ENCODE measurements around the gene BCKDK.
A peak's percentile ranks its signal among the peaks of the same experiment; 100 is the strongest.
"Not testable (repeated sequence)": the region's sequence is repeated elsewhere in the genome, so short reads cannot be mapped to it uniquely, and the experiment has no call there.

BCKDK gene

GRCh38 chr16:31129568-31130335 is 21.6 kb downstream of the BCKDK start:
- DNase-seq = no peak

DNA sequence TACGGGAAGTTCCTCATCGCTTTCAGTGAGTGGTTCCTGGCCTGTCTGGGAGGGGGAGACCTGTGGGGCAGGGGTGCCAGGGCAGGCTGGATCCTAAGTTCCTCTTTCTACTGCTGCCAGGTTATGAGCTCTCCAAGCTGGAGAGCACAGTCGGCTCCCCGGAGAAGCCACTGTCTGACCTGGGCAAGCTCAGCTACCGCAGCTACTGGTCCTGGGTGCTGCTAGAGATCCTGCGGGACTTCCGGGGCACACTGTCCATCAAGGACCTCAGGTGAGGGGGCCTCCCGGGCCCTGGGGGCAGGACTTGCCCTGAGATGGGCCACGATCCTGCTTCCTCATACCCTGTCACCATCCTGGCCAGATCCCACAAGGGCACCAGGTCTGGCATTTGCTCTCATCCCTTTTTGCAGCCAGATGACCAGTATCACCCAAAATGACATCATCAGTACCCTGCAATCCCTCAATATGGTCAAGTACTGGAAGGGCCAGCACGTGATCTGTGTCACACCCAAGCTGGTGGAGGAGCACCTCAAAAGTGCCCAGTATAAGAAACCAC is 22.2 kb downstream of the BCKDK start:
- DNase-seq = no peak

DNA sequence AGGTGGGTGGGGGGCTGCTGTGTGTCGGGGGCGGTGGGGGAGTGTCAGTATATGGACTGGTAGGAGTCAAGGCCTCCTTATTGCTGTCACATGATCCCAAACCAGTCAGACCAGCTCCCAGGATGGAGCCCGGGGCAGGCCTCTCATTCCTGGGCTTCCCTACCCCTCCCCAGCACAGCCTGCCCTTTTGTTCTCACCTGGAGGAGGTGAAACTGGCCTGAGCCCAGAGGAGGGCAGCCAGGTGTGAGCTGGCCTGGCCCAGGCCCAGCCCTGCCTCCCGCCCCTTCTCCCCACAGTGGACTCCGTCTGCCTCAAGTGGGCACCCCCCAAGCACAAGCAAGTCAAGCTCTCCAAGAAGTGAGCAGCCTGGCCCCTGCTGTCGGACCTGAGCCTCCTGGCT is 22.7 kb downstream of the BCKDK start:
- DNase-seq = no peak

DNA sequence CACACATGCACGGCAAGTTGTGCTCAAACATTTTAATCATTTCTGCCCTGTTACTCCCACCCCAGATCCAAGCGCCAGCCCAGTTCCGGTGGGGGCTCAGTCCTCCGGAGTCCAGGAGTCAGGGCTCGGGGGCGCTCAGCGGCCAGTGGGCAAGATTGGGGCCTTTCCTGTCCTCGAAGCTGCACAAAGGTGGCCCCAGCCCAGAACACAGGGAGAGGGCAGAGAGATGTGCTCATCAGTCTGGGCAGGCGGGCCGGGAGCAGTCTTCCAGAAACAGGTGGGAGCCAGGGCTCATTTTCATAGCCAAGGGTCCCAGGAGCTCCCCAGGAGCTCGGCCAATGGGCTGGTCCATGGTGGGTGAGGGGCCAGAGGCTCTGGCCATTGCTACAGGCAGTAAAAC is 23.2 kb downstream of the BCKDK start:
- DNase-seq = no peak

- DNase-seq = no peak
Observed at GRCh38 chr16:31131841-31132271, 23.7 kb downstream of the BCKDK start.

DNA sequence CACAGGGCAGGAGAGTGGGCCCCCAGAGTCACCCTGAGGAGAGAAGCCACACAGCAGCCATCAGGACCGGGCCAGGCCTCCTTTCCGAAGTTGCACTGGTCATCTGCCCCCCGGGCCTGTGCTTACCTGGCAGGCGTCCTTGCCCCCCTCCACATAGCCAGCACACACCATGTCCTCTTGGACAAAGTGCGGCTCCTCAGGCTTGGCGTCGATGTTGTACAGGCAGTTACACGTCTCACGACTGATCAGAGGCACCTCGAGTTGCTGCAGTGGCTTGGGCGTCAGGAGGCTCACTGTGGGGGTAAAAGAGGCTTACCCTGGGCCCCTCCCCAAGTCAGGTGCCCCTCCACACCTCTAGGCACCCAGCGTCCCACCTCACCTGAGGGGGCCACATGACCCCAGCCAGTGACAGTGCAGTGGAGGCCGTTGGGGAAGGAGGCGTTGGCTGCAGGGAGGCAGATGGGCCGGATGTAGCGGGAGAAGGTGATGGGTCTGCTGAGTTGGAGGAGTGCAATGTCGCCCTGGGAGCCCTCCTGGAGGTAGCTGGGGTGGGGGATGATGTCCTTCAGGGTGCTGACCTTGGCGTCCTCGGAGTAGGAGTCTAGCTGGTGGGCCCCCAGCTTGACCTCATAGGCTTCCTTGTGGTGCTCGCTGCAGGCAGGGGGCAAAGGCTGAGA is 24.3 kb downstream of the BCKDK start:
- no peak for DNase-seq

DNA sequence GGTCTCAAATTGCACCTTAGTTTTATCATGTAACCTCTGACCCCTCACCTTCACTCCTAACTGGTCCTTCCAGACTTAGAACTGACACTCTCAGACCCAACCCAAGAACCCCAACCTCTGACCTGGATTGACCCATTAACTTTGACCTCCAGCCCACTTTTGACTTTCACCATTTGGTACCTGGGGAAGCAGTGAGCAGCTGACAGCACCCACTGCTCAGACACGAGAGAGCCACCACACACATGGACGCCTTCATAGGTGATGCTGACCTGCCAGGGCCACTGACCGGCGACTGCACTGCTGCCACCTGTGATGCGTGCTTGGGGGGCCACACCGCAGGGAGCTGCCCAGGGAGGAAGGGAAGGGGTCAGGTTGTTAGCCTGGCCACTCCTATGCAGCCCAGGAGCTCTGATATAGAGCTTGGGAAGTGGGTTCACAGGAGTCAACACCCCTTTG is 24.9 kb downstream of the BCKDK start:
- no peak for DNase-seq

GRCh38 chr16:31134091-31134571 is 25.9 kb downstream of the BCKDK start:
- no peak for DNase-seq

- DNase-seq = peak; percentile 16
Observed at GRCh38 chr16:31134625-31135534, 26.7 kb downstream of the BCKDK start.

- DNase-seq = no peak
Observed at GRCh38 chr16:31135535-31136286, 27.5 kb downstream of the BCKDK start, which contains the start of gene PRSS8. TSS of gene PRSS8 (minus strand) at chr16:31135727. CDS start at chr16:31135498, 229 bp downstream.

GRCh38 chr16:31136287-31136662 is 28.1 kb downstream of the BCKDK start:
- no peak for DNase-seq

DNA sequence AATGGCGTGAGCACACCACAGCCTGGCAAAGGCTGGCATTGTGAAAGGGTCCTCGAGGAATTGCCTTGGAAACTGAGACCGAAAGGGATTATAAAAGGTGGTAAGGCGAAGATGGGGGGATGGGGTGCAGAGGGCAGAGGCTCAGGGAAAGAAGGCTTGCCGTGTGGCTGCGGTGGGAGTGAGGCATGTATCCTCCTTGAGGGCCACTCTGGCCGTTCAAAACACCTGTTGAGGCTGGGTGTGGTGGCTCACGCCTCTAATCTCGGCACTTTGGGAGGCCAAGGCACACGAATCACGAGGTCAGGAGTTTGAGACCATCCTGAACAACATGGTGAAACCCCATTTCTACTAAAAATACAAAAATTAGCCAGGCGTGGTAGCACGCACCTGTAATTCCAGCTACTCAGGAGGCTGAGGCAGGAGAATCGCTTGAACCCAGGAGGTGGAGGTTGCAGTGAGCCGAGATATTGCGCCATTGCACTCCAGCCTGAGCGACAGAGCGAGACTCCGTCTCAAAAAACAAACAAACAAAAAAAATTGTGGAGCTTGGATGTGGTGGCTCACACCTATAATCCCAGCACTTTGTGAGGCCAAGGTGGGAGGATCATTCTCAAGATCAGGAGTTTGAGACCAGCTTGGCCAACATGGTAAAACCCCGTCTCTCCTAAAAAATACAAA is 28.8 kb downstream of the BCKDK start:
- DNase-seq = not testable (repeated sequence)

- DNase-seq = no peak
Observed at GRCh38 chr16:31138621-31139578, 30.7 kb downstream of the BCKDK start.

DNA sequence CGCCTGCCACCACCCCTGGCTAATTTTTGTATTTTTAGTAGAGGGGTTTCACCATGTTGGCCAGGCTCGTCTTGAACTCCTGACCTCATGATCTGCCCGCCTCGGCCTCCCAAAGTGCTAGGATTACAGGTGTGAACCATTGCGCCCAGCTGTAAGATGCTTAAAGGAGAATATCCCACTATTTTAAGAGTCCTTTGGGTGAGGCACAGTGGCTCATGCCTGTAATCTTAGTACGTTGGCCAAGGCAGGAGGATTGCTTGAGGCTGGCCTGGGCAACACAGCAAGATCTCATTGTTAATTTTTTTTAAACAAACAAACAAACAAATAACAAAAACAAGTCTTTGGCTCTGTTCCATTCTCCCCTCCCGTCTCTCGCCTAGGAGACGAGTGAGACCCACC is 32.9 kb downstream of the BCKDK start:
- not testable (repeated sequence) for DNase-seq

DNA sequence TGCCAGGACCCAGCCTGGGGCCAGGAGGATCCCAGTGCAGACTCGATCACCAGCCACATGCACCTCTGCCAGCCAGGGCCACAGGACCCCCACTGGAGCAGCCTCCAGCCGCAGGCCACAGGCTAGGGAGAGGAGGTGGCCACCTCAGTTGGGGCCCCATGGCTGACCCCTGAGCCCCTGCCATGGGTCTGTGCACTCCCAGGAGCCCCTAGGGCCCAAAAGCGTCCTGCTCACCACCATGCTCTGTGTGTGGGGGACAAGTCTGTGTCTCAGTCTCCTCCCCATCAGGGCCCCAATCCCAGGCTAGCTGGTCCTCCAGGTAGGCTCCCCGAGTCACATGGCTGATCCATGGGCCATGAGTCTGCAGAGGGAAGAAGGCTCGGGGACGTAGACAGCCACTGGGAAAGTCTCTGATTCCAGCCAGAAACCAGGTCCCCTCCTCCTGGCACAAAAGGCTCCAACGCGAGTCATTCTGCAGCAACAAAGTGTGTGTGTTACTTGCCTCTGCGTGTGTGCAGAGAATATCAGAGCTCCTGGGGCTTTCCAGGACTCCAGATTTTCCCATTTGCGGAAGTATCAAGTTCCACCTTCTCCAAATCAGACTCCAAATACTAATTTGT is 33.4 kb downstream of the BCKDK start:
- no peak for DNase-seq

- DNase-seq = peak; percentile 95
Observed at GRCh38 chr16:31142109-31143010, 34.2 kb downstream of the BCKDK start.

DNA sequence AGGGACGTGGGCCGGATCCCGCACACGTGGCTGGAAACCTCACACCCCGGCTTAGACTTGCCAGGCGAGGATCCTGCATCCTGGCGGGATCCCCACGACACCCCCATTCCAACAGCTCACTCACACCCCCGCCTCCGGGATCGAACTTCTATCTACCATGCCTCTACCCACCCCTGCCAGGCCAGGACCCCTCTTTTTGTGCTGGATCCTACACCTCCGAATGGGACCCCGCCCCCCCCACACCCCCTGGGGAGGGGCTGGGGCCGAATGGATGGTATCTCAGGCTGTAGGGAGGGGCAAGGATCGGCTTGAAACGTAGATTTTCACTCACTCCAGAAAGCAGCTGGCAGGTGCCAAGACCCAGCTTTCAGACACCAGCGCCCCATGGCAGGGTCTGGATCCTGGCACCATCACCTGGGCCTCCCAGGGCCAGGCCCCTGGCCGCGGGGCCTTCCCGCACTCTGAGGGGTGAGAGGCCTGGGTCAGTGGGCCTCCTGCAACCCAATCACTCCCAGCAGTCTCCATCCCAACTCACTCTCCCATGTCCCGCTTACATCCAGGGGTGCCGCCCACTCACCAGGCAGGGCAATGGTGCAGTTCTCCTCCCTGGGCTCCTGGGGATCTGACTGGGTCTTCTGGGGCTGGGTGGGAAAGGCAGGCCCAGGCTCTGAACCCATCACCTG is 35.0 kb downstream of the BCKDK start:
- no peak for DNase-seq

GRCh38 chr16:31143694-31144148 is 35.5 kb downstream of the BCKDK start:
- no peak for DNase-seq

Data from NCI-H2107 (cell line).